ENCODE data around the gene PSMA4. TPM values are rescaled to one million over a fixed set of nuclear protein-coding genes. Genes with fewer than 3 reads are reported as not detected.
"Not testable (repeated sequence)": the region's sequence is repeated elsewhere in the genome, so short reads cannot be mapped to it uniquely, and the experiment has no call there.

Gene PSMA4
- total RNA-seq, 1 donor from 2014 or later: 165 TPM

DNA sequence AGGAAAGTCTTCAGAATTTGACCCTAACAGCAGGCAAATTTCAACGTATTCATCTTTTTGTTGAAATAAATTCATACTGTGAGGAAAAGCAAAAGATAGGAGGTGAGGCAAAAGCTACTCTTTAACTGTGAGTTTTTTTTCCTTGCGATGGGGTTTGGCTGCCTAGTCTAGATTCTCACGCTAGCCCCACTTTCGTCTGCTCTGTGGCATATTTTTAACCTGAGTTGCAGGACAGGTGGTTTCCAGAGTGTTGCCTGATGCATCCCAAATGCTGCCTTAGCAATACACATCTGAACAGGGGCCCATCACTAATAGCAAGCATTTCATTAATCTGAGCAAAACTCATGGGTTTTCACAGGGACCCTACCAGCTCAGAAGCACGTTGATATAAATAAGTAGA is 11.7 kb downstream of the PSMA4 start:
- no peak for DNase-seq

DNA sequence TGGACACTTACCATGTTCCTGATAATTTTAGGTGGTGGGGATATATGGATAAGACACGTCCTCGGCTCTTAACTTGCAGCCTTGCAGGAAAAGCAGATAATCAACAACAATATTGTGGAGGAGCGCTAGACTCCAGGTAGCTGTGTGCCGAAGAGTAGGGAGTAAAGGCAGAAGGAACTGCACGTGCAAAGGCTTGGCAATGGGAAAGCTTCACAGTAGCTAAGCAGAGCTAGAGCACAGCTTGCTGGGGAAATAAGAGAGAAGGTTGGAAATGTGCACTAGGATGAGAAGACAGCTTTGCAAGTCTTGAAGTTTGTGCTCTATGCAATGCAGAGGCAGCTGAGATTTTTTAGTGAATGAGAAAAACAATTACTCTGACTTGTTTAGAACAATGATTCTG is 12.4 kb downstream of the PSMA4 start:
- DNase-seq: no peak

DNA sequence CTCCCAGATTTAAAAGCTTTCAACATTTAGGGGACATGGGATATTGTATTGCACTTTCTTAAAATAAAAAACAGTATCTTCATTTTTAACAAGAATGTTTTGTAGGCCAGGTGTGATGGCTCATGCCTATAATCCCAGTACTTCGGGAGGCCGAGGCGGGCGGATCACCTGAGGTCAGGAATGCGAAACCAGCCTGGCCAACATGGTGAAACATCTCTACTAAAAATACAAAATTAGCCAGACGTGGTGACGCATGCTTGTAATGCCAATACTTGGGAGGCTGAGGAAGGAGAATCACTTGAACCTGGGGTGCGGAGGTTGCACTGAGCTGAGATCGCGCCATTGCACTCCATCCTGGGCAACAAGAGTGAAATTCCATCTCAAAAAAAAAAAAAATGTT is 20.0 kb downstream of the PSMA4 start:
- DNase-seq: not testable (repeated sequence)

DNA sequence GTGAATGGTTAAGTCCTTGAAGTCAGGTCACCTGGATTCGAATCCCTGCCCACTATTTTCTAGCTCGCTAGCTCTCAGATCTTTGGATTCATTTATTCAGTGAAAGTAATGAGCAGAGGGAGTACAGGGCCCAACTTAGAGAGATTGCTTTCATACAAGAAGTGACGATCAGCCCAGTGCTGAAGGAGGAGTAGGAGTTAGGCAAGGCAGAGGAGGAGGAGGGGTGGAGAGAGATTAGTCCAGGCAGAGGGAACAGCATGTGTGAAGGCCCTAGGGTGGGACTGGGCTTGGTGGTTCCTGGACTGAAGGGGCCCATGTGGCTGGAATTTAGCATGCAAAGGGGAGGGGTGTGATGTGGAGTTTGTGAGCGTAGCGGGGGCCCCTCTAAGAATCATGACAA is 21.2 kb downstream of the PSMA4 start:
- DNase-seq: no peak

DNA sequence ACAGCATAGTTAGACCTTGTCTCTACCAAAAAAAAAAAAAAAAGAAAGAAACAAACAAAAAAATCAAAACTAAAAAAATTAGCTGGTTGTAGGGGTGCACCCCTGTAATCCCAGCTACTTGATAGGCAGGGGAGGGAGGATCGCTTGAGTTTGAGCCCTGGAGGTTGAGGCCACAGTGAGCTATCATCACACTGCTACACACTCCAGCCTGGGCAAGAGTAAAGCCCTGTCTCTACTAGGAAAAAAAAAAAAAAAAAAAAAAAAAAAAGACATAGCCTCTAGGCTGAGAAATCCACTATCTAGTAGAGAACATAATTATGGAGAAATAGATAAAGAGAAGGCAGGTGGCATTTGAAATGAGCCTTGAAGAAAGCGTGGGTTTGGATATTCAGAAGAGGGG is 22.8 kb downstream of the PSMA4 start:
- no peak for DNase-seq

DNA sequence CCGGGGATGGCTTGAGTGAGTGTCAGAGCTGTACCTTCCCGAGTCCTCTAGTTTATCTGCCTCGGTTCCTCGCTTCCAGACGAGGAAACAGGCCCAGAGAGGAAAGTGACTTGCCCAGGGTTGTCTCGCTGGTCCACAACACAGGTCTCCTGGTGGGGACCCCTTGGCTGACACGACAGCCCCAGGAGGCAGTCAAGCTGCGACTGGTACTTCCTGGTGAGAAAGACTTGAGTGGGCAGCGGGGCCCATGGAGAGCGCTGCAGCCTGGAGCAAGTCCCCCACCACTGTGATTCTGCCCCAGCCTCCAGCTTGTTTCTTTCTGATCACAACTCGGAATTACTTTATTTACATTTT is 24.5 kb downstream of the PSMA4 start:
- no peak for DNase-seq

DNA sequence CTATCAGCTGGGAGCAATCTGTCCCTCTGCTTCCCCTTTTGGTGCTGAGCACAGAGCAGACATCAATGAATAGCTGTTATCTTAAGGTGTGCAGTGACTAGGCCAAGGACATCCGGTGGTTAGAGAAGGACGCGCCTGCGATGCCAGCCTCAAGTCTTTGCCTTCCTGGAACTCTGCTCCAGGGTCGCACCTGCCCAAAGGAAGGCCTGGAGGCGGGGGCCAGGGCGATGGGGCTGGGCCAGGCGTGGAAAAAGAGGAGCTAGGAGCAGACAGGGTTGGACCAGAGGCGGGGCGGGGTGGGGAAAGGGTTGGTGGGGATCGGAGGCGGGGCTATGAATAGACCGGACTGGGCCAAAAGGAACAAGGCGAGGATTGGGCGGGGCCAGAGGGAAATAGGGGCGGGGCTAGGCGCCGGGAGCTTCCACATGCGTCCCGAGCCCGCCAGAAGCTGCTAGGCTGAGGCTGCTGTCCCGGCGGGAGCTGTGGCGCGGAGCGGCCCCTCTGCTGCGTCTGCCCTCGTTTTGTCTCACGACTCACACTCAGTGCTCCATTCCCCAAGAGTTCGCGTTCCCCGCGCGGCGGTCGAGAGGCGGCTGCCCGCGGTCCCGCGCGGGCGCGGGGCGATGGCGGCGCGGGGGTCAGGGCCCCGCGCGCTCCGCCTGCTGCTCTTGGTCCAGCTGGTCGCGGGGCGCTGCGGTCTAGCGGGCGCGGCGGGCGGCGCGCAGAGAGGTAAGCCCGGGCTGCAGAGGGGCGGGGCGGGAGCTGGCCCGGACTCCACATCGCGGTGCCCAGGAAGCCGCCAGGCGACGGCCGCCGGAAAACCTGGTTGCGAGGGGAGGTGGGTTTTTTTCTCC is 25.1 kb downstream of the PSMA4 start, which contains the start of gene CHRNA5:
Gene CHRNA5 (plus strand): TSS at position 424 of the 854 bp plus-strand sequence. CDS start 200 bp downstream, at position 624.
- peak; percentile 84 for DNase-seq

DNA sequence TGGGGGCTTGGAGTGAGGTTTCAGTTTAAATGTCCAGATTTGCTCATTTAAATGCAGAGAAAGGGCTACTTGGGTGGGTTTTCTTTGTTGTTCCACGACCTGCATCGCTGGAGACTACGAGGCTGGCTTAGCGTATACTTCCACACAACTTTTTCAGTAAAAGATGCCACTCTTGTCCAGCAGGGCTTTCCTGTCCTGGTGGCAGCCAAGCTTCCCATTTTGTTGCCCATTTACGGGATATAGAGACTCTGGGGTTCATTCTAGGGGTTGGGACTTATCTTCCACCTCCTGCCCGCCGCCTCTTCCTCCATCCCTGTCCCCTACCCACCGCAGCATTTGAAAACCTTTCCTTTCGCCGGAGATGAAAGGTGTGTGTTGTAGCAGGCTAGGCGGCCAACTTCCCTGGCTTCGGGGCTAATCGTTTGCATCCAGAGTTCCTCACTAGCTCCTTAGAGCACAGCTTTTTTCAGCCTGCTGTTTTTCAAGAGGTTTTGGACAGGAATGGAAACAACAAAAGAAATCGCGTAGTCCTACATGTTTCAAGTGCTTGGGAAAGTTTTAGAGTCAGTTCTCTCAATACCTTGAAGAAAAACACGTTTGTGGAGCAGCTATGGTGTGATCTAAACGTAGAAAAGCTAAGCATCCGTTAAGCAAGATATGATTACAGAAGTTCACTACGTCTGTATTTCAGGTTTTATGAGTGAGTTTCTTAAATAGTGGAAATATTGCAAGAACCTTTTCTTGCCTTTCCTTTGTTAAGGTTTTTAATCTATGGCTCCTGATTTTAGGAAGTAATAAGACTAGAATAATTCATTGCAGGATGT is 25.9 kb downstream of the PSMA4 start:
- peak; percentile 37 for DNase-seq

DNA sequence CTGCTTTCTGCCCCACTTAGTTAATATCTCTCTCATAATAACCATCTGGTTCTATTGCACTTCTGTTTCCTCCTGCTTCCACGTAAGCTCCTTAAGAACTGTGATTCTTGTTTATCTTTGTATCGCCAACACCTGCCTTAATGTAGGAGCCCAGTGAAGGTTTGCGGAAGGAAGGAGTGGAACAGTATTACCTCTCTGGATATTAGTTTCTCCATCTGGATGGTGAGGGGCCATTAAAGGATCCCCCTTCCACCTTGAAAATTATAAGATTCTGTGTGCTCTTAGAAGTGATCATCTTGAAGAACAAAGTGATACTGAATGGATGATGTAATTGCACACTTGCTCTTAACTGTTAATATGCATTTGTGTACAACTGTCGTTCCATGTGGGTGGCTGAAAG is 27.3 kb downstream of the PSMA4 start:
- DNase-seq: no peak

DNA sequence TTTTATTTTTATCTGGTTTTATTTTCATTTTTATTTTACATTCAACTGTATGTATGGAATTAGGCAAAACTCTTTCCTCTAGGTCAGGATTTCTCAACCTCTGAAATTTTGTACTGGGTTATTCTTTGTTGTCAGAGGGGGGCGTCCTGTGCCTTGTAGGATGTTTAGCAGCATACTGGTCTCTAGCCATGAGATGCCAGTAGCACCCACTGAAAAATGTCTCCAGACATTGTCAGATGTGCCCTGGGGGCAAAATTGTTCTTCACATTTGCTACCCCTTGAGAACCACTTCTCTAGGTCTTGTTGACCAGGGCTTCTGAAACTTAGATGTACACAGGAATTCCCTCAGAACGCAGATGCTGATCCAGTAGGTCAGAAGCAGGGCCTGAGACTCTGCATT is 30.5 kb downstream of the PSMA4 start:
- DNase-seq: no peak

DNA sequence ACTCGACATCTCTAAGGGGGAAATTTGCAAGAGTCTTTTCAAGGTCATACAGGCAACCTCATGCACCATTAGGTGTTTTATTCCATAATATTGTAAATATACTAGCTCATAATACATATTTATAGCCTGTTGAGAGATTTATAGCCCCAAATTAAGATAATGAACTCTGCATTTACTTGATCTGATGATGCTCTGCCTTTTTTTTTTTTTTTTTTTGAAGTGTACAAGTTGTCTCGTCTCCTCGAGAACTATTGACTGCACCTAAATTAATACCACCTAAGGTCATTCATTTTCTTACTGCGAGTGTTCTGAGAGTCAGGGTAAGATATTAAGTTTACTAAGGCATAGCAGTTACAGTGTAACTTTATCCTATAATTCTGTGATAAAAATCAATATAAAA is 31.1 kb downstream of the PSMA4 start:
- DNase-seq: no peak

DNA sequence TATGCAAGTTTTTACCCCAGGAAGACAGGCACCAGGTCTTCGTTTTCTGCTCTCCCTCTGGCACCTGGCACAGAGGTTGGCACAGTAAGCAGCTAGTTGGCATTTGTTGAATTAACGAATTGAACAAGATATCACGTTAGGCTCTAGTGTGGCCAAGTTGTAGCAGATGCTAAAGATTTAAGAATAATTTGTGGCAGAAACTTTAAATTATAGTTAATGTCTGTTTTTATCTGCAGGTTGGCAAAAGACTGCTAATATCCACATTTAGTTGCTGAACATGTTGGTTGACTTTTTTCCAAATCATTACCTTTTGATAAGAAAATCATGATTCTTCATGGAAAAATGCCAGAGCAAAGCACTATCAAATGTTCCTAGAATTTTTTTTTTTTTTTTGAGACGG is 33.2 kb downstream of the PSMA4 start:
- no peak for DNase-seq

DNA sequence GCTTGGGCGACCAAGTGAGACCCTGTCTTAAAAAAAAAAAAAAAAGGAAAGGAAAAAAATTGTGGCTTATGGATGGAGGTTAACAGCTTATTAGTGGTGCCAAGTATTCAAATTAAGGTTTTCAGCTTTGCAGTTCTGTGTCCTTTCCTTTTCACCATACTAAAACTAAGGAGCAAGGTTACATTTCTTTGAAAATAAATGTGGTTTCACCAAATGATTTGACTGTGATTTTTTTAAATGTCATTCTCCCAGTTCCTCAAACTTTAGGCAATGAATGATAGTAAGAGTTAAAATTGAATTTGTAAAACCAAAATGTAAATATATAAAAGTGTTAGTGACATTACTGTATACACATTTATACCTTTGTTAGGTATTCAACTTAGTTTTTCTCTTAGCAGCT is 34.7 kb downstream of the PSMA4 start:
- DNase-seq: no peak

DNA sequence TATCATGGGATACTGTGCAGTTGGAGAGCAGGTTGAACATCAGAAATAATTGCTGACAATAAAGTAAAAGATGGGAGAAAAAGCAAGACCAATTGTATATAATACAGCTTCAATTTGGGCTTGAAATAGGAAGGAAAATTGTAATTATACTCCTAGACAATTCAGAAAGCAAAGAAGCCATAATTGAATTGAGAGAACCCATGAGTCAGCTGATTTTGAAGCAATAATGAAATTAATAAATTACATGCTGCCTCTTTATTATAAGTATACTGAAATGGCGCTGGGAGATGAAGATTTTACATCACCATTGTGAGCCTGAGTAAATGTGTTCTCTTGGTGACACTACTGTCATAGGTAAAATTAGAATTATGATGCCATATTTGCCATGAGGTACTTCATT is 57.3 kb downstream of the PSMA4 start:
- DNase-seq: no peak

DNA sequence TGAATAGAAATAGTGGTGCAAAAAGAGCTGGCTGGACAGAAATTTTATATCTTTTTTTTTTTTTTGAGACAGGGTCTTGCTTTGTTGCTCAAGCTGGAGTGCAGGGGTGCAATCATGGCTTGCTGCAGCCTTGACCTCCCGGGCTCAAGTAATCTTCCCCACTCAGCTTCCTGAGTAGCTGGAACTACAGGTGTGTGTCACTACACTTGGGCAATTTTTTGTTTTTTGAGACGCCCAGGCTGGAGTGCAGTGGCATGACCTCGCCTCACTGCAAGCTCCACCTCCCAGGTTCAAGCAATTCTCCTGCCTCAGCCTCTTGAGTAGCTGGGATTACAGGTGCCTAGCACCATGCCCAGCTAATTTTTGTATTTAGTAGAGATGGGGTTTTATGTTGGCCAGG is 58.1 kb downstream of the PSMA4 start:
- no peak for DNase-seq

DNA sequence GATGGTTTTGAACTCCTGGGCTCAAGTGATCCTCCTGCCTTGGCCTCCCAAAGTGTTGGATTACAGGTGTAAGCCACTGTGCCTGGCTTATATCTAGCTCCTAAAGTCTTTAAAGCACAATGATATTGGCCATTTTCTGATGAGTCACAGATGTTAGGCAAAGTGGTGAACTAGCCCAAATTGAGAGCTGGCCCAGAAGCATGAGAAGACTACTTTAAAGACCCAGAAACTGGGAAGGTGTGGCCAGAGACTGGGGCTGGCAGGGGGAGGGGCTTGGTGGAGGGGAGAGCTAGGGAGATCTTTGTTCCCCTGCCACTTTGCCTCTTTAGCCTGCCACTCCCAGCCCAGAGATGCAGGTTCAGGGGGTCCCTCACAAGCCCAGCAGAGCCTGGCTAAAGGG is 58.9 kb downstream of the PSMA4 start:
- DNase-seq: no peak

Small RNA genes within 50 kb of the gene (small RNA-seq; reads per million reads assigned to genes)
- not detected for gene AC067863.2 (ENCODE audit: low replicate concordance)

Other genes with a start within 250 kb of the PSMA4 start
- gene SKIC8, start 240.8 kb upstream of the PSMA4 start, total RNA-seq: 45.2 TPM
- gene CRABP1, start 200.1 kb upstream of the PSMA4 start, total RNA-seq: 21.6 TPM
- gene IREB2, start 102.2 kb upstream of the PSMA4 start, total RNA-seq: 108 TPM
- 6.9 TPM for gene HYKK, start 32.9 kb upstream of the PSMA4 start, total RNA-seq
- 2.1 TPM for gene CHRNA5, start 25.1 kb downstream of the PSMA4 start, total RNA-seq
- 0.82 TPM for gene CHRNA3, start 80.6 kb downstream of the PSMA4 start, total RNA-seq
- 1.1 TPM for gene CHRNB4, start 100.8 kb downstream of the PSMA4 start, total RNA-seq

Data from tongue (tissue), 3 donors.